ENCODE data around the gene MPRIP.
"Not testable (repeated sequence)": the region's sequence is repeated elsewhere in the genome, so short reads cannot be mapped to it uniquely, and the experiment has no call there.

The MPRIP gene

DNA sequence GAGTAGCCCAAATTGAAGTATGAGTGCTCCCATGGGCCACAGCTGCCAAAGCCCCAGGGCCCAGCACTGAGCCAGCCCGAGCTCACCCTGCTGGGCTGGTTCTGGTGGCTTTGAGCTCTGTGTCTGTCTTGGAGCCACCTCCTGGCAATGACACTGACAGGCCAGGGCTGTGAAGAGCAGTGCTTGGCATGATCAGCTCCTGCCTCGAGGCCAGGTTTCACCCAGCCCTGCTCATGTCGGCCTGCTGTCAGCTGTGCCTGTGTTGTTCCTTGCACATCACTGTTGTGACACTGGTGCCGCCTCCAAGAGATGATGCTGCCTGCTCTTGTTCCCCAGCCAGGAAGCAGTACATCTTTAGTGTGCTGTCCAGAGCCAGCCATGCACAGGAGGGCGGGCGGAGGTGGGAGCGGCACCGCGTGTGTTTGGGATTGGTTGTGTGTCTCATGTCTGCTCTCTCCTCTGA is 137.9 kb downstream of the MPRIP start:
- DNase-seq (ENCODE audit: low spot score) = no peak
- H3K4me3 ChIP-seq = no peak overlapping the region
- TF ChIP-seq, protein P1, sequence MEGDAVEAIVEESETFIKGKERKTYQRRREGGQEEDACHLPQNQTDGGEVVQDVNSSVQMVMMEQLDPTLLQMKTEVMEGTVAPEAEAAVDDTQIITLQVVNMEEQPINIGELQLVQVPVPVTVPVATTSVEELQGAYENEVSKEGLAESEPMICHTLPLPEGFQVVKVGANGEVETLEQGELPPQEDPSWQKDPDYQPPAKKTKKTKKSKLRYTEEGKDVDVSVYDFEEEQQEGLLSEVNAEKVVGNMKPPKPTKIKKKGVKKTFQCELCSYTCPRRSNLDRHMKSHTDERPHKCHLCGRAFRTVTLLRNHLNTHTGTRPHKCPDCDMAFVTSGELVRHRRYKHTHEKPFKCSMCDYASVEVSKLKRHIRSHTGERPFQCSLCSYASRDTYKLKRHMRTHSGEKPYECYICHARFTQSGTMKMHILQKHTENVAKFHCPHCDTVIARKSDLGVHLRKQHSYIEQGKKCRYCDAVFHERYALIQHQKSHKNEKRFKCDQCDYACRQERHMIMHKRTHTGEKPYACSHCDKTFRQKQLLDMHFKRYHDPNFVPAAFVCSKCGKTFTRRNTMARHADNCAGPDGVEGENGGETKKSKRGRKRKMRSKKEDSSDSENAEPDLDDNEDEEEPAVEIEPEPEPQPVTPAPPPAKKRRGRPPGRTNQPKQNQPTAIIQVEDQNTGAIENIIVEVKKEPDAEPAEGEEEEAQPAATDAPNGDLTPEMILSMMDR (IDR thresholded peaks at IDR 0.05) = no peak
- H3K27ac ChIP-seq = peak overlapping the region in 1 of 2 donors; percentile 31

DNA sequence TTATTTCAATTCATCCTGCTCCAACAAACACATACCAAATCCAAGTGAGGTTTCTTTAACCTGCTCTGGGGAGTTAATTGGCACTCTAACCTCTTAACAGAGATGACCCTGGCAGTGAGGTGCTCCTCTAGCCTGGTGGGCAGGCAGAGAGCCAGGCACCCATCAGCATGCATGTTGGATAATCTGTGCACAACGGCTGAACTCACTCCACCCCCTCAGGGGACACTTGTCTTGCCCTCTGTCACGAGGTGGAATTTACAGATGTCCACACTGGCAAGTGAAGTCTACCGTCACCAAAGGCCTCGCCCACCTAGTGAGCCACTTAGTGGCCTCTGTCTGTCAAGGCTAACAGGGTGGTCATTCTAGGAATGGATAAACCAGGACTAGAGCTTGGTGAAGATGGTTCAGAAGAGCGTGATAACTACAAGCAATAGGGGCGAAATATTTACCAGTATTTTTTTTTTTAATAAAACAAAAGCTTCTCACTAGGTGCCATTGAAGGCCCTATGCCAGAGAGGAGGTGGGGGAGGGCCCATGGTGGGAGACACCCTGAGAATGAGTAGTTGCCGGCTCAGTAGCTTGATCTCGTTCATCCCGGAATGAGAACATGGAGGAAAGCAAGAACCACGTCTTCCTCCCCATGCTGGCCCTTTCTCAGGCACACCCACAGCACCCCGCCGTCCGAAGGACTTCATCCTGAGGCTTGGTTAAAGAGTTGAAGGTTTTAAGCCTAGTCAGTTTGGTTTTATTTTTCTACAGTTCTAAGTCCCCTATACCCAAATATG is 138.7 kb downstream of the MPRIP start:
- Histone ChIP-seq H3K27ac (peak overlapping the region in 1 of 2 donors; percentile 45), H3K4me3 (no peak overlapping the region)
- TF ChIP-seq, protein P1 (IDR thresholded peaks at IDR 0.05) = no peak
- no peak for DNase-seq (ENCODE audit: low spot score)

DNA sequence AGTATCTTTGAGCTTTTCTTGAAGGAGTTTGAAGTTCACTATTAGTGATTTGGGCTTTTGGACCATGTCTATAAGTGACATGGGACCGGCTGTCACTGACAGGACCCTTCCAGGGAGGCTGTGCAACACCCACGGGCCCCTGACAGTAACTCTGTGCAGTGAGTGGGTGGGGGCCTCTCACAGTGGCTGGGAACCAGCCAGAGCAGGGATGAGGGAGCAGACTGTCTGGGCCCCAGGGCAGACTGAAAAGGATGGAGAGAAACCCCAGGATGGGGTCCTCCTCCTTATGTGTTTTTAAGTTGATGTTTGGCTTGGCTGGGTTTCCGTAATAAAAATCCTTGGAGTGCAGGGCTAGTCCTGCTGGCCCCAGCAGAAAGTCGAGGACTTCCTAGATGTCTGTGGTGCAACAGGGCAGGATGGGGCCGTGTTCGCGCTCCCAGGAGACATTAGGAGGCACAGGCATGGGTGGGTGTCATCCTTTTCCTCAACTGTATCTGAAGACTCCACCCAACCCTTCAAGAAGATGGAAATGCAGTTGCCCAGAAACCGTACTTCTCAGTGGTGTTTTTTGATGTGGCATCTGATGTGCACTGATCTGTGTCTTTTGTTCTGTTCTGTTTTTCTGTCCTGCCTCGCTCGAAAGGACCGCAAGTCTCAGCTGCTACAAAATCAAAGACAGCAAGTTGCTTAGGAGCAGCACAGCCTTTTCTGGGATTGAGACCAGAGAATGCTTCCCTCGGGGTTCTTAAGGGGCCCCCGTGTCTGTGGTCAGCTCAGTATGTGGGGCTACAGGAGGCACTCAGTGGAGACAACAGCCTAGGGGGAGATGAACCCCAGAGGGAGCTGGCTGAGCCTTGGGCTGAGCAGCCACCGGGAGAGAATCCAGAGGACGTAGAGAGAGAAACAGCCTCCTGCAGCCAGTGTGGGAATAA is 139.7 kb downstream of the MPRIP start:
- peak overlapping the region in 1 of 2 donors; percentile 45 for H3K27ac ChIP-seq
- TF ChIP-seq, protein P1 (IDR thresholded peaks at IDR 0.05) = no peak
- DNase-seq (ENCODE audit: low spot score) = no peak
- no peak overlapping the region for H3K4me3 ChIP-seq

DNA sequence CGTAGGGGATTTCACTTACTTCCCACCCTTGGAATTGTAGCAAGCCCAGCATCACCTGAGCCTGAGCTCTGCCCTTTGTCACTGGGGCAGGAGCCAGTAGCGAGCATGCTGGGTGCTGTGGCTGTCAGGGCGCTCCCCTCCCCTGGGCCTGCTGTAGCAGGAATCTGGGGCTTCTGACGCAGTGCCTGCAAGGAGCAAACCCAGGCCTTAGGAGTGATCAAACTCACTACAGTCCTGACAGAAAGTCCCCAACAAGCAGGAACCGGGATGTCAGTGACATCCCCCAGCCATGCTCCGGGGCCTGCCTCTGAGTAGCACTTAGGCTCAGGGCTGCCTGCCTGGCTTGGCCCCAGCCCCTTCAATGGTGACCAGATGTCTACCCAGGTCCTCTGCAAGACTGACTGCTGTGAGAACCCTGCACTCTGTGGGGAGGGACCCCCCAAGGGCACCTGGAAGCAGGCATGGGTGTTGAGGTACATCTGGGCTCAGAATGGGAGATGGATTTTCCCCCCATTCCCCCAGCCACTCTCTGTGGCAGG is 140.4 kb downstream of the MPRIP start:
- TF ChIP-seq, protein P1 (IDR thresholded peaks at IDR 0.05) = no peak

DNA sequence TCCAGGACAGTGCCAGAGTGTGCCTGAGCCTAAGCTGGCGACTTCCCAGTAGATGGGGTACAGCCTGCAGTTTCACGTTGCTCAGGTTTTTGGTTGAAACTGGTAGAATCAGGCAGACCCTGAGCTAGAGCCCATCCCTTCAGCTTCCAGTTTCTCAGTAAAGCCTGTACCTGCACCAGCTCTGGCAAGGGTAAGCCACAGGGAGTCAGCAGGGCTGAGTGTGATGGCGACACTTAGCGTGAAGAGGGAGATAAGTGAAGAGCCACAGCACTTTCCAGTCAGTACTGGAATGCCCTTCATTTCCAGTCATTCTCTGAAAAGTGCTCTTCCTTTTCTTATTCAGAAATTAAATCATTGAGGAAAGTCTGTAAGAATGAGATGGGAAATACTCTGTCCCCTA is 141.5 kb downstream of the MPRIP start:
- TF ChIP-seq, protein P1 (IDR thresholded peaks at IDR 0.05) = no peak
- H3K27ac ChIP-seq = no peak overlapping the region
- no peak overlapping the region for H3K4me3 ChIP-seq
- DNase-seq (ENCODE audit: low spot score) = no peak

More for the DNA sequence above, 140.4 kb downstream of the MPRIP start:
- no peak overlapping the region for H3K27ac ChIP-seq
- no peak for DNase-seq (ENCODE audit: low spot score)
- no peak overlapping the region for H3K4me3 ChIP-seq

DNA sequence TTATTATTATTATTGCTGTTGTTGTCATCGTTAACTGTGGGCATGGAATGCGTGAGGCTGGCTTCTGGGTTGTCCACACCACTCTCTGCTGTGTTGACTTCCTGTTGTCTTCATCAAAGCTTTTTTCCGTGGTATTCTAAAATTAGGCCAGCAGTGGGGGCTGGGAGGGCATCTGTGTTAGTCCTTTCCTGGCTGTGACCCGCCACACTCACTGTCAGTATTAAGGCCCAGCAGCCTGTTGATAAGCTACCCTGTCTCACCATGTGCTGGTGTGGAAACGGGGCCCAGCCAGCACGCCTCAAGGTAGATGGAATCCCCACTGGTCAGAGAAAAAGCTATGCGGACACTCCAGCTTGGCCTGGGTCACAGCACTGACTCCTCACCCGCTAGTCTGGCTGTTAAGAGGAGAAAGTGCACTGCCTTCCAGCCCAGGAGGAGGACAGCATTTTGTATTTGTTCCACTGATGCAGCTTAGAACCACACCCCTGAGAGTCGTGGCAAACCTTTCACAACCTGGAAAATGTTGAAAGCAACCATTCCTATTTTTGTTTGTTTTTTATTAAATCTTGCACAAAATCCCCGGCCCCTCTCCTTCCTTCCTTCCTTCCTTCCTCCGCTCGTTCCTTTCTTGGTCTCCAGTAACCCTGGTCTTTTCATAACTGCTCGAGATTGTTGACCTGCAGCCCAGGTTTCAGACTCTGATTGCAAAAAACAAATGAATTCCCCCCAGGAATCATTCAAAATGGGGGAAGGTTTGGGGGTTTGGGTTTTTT is 142.9 kb downstream of the MPRIP start:
- not testable (repeated sequence) for H3K4me3 ChIP-seq; DNase-seq (ENCODE audit: low spot score)
- peak overlapping the region in 1 of 2 donors; percentile 36 for H3K27ac ChIP-seq
